ENCODE data around the gene LRRC53. TPM values are rescaled to one million over a fixed set of nuclear protein-coding genes. Genes with fewer than 3 reads are reported as not detected.

Gene LRRC53
- total and polyA plus RNA-seq, 2 donors (not counting 1 experiment from before 2014, with no cell fraction given), result not detected

- Histone ChIP-seq H3K79me2 (ENCODE audit: control insufficient read depth, insufficient read depth, low read length) (no peaks in the 10 kb centered on the region), H3K9ac (ENCODE audit: low read length) (no peak overlapping the region)
- no CpG with 5 or more reads among the region's 1 CpG for WGBS (ENCODE audit: insufficient coverage)
Observed at GRCh38 chr1:74427681-74428080, 84.7 kb downstream of the LRRC53 start.

More at GRCh38 chr1:74427681-74428080, 84.7 kb downstream of the LRRC53 start:
- no peaks in the 10 kb centered on the region for H3K9me3 Mint-ChIP-seq (ENCODE audit: insufficient read depth)
- ChIA-PET CTCF (interaction anchor here (0.6 kb wide), 1 partner anchor 814 kb away, joined by 3 read pairs; no protein-coding TSS in a partner anchor), POLR2A (no interaction called here)
- peaks cover 5% of the 10 kb centered on the region for H3K27me3 Mint-ChIP-seq
- Histone ChIP-seq H3K27me3 (replicated peaks in 1 of 4; ENCODE audit: control extremely low read depth in 1 of 4, control insufficient read depth in 3 of 4, insufficient read depth in 4 of 4, low read length in 3 of 4) (no peaks in the 10 kb centered on the region), H3K27ac (ENCODE audit: low read length in 2 of 2) (no peak overlapping the region), H4K20me1 (ENCODE audit: control insufficient read depth, insufficient read depth, low read length, poor library complexity, severe bottlenecking) (no peaks in the 10 kb centered on the region), H3K4me2 (replicated peaks; ENCODE audit: low read depth, low read length, poor library complexity, severe bottlenecking) (no peak overlapping the region), H3K4me1 (ENCODE audit: control insufficient read depth in 2 of 2, insufficient read depth in 2 of 2, low read length in 2 of 2) (no peaks in the 10 kb centered on the region), H2AFZ (ENCODE audit: insufficient read depth, low read depth, low read length, poor library complexity, severe bottlenecking) (no peak overlapping the region), H3K36me3 (replicated peaks in 1 of 2; ENCODE audit: control extremely low read depth in 1 of 2, control insufficient read depth in 1 of 2, extremely low read depth in 1 of 2, insufficient read depth in 2 of 2, low read length in 1 of 2) (no peaks in the 10 kb centered on the region), H3K9me3 (ENCODE audit: control extremely low read depth in 1 of 3, control insufficient read depth in 2 of 3, insufficient read depth in 1 of 3, low read length in 2 of 3) (no peaks in the 10 kb centered on the region), H3K4me3 (ENCODE audit: control extremely low read depth in 1 of 5, extremely low read depth in 1 of 5, insufficient read depth in 1 of 5, low read depth in 2 of 5, low read length in 4 of 5) (no peak overlapping the region)
- H3K27ac Mint-ChIP-seq, result no peak overlapping the region
- no peak for DNase-seq
- H3K4me3 Mint-ChIP-seq, result no peak overlapping the region
- TF ChIP-seq EZH2 (IDR thresholded peaks at IDR 0.05; ENCODE audit: borderline replicate concordance, insufficient read depth, low read depth, low read length, poor library complexity, severe bottlenecking) (no peak), CTCF (IDR thresholded peaks at IDR 0.05) (no peak)
- H3K4me1 Mint-ChIP-seq, result no peaks in the 10 kb centered on the region
- ATAC-seq (ENCODE audit: low read depth), result no peak
- intact Hi-C loops (cut with micrococcal nuclease), result no loop called here
